ENCODE data around the gene GJA5.

GRCh38 chr1:147808025-147808424 is 47.6 kb upstream of the GJA5 start:
- TF ChIP-seq, protein P1, sequence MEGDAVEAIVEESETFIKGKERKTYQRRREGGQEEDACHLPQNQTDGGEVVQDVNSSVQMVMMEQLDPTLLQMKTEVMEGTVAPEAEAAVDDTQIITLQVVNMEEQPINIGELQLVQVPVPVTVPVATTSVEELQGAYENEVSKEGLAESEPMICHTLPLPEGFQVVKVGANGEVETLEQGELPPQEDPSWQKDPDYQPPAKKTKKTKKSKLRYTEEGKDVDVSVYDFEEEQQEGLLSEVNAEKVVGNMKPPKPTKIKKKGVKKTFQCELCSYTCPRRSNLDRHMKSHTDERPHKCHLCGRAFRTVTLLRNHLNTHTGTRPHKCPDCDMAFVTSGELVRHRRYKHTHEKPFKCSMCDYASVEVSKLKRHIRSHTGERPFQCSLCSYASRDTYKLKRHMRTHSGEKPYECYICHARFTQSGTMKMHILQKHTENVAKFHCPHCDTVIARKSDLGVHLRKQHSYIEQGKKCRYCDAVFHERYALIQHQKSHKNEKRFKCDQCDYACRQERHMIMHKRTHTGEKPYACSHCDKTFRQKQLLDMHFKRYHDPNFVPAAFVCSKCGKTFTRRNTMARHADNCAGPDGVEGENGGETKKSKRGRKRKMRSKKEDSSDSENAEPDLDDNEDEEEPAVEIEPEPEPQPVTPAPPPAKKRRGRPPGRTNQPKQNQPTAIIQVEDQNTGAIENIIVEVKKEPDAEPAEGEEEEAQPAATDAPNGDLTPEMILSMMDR (IDR thresholded peaks at IDR 0.05; ENCODE audit: insufficient read depth, low read depth, low read length), result no peak
- no peak for TF ChIP-seq EZH2 (IDR thresholded peaks at IDR 0.05; ENCODE audit: insufficient read depth, low read length)

Measured in astrocyte (in vitro differentiated cells and primary cell).